ENCODE results near the gene MDM4.

DNA sequence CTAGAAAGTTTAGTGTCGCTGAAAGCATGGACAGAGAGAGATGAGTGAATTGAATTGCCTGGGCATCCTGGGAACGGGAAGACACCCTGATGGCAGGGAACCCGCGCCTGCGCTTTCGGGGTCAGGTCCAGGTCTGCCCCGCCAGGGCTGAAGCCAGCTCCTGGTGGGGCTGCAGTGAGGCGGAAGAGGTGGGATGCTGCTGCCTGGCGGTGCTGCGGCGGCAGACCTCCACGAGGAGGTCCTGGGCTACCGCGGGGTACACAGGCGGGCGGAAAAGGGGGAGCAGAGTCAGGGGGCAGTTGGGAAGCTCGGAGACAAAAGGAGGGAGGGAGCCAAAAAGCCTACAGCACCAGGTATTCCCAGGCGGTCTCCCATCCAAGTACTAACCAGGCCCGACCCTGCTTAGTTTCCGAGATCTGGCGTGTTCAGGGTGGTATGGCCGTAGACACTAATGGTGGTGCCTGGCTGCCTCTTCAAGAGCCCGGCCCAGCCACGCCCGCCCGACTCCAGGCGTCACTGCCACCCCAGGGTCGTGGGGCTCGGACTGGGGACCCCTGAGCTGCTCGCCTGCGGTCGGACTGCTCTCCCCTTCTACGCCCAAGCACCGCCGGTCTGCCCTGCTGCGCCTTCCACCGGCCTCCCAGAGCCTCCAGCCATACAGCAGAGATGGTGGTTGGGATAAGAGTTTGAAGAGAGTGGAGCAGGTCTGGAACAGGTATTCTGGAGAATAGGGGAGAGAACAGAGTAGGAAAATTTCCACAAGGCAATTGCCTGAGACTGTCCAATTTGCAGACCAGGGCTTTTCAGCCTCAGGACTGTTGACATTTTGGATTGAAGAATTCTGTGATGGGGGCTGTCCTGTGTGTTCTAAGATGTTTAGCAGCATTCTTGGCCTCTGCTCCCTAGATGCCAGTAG, 46.1 kb downstream of the MDM4 start:
- TF ChIP-seq, protein P1, sequence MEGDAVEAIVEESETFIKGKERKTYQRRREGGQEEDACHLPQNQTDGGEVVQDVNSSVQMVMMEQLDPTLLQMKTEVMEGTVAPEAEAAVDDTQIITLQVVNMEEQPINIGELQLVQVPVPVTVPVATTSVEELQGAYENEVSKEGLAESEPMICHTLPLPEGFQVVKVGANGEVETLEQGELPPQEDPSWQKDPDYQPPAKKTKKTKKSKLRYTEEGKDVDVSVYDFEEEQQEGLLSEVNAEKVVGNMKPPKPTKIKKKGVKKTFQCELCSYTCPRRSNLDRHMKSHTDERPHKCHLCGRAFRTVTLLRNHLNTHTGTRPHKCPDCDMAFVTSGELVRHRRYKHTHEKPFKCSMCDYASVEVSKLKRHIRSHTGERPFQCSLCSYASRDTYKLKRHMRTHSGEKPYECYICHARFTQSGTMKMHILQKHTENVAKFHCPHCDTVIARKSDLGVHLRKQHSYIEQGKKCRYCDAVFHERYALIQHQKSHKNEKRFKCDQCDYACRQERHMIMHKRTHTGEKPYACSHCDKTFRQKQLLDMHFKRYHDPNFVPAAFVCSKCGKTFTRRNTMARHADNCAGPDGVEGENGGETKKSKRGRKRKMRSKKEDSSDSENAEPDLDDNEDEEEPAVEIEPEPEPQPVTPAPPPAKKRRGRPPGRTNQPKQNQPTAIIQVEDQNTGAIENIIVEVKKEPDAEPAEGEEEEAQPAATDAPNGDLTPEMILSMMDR (IDR thresholded peaks at IDR 0.05) = no peak
- no peak for TF ChIP-seq POLR2A (IDR thresholded peaks at IDR 0.05)
